Ovary (tissue), 3 donors: ENCODE results near the gene DPY19L1.
"Not testable (repeated sequence)": the region's sequence is repeated elsewhere in the genome, so short reads cannot be mapped to it uniquely, and the experiment has no call there.

Experiments used
- EP300 ChIP-seq: sonication (generic); formaldehyde crosslinking; IDR thresholded peaks from one replicate; pipeline ENCODE4 v1.6.1; 2017; ENCODE audit warnings: antibody characterized with exemption
- POLR2A ChIP-seq: fragments of 450-650 bp; IDR thresholded peaks from one replicate; pipeline ENCODE4 v1.6.1; 2017; ENCODE audit warnings: antibody characterized with exemption, mild to moderate bottlenecking, moderate library complexity
- TF ChIP-seq, protein P1 (sequence below), 3 donors: fragments of 450-650 bp in 2 of 3; fragments of 200-600 bp in 1 of 3; IDR thresholded peaks; one replicate each; pipeline versions ENCODE4 v1.5.1 to v1.8.0; 2016 to 2022; ENCODE audit warnings: antibody characterized with exemption in 3 of 3, mild to moderate bottlenecking in 1 of 3
- donor health status: DM: no; HTN: no; CAD: no.

DNA sequence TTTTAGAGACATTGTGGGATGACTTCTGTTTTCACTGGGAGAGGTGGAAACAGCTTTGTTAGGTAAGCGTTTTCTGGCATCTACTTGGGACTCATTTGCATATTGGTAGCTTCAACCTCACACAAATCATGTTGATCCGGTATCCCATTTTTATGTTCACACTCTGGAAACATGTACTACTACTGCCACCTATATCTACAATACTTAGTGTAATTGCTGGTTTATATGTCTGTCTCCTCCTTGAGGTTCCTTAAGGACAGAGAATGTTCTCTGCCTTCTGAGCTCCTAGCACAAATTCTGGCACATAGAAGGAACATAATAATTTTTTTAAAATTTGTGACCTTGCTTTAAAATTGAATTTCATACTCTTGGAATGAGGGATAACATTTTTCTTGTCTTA lies 28.1 kb upstream of the DPY19L1 start:
- TF ChIP-seq, protein P1, sequence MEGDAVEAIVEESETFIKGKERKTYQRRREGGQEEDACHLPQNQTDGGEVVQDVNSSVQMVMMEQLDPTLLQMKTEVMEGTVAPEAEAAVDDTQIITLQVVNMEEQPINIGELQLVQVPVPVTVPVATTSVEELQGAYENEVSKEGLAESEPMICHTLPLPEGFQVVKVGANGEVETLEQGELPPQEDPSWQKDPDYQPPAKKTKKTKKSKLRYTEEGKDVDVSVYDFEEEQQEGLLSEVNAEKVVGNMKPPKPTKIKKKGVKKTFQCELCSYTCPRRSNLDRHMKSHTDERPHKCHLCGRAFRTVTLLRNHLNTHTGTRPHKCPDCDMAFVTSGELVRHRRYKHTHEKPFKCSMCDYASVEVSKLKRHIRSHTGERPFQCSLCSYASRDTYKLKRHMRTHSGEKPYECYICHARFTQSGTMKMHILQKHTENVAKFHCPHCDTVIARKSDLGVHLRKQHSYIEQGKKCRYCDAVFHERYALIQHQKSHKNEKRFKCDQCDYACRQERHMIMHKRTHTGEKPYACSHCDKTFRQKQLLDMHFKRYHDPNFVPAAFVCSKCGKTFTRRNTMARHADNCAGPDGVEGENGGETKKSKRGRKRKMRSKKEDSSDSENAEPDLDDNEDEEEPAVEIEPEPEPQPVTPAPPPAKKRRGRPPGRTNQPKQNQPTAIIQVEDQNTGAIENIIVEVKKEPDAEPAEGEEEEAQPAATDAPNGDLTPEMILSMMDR (IDR thresholded peaks at IDR 0.05), result not testable (repeated sequence)
- TF ChIP-seq POLR2A, EP300: not testable (repeated sequence)
